Measurements from ENCODE around the gene SHROOM1. TPM values are rescaled to one million over a fixed set of nuclear protein-coding genes. Genes with fewer than 3 reads are reported as not detected.
A peak's percentile ranks its signal among the peaks of the same experiment; 100 is the strongest.

Gene SHROOM1
- total and polyA plus RNA-seq, 9 of the 15 experiments (the other 6 are each of a cell fraction or from before 2014, with no cell fraction given): 0.44 to 26.5 (median 11.9) TPM

GRCh38 chr5:132777209-132778069 lies 53.0 kb downstream of the SHROOM1 start, which contains the start of gene SEPTIN8 (continued):
- TF ChIP-seq CEBPB (tag; IDR thresholded peaks at IDR 0.05): peak; percentile 51; the same call in 1 of the 2 replicates
- no peak for TF ChIP-seq ZNF407 (IDR thresholded peaks at IDR 0.05; ENCODE audit: low read depth)
- TF ChIP-seq ZNF639 (CRISPR knock-in tag; conservative IDR thresholded peaks at IDR 0.05 in 1 of 2, IDR thresholded peaks at IDR 0.05 in 1 of 2): peak in 1 of 2 experiments; percentile 79; a peak in 2 of 4 replicates
- 0 out of 2 replicates have a peak, but pooled peaks have one; percentile 41 for TF ChIP-seq BRD4 (IDR thresholded peaks at IDR 0.05)
- peak; percentile 13 for TF ChIP-seq ZNF146 (CRISPR knock-in tag; IDR thresholded peaks at IDR 0.05; ENCODE audit: unreplicated experiment)
- 0 out of 2 replicates have a peak, but pooled peaks have one; percentile 38 for TF ChIP-seq FOXK1 (CRISPR knock-in tag; IDR thresholded peaks at IDR 0.05; ENCODE audit: borderline replicate concordance)
- TF ChIP-seq SUPT5H (IDR thresholded peaks at IDR 0.05): 0 out of 2 replicates have a peak, but pooled peaks have one; percentile 15
- peak; percentile 37 to 92 (median 86) for TF ChIP-seq YY1 (IDR thresholded peaks at IDR 0.05; ENCODE audit: borderline replicate concordance in 1 of 3, control insufficient read depth in 1 of 3, extremely low read depth in 1 of 3, insufficient read depth in 3 of 3, insufficient read length in 1 of 3, insufficient replicate concordance in 2 of 3, low read depth in 1 of 3, low read length in 2 of 3)
- peak in 1 of 3 experiments; percentile 66; a peak in 2 of 6 replicates for TF ChIP-seq ZBTB11 (CRISPR knock-in tag; IDR thresholded peaks at IDR 0.05)
- TF ChIP-seq HDAC1 (IDR thresholded peaks at IDR 0.05): peak in 1 of 2 experiments; percentile 10; a peak in 1 of 4 replicates

Data from K562 (cell line).